ENCODE results near the gene MYMK. TPM values are rescaled to one million over a fixed set of nuclear protein-coding genes. Genes with fewer than 3 reads are reported as not detected.

MYMK gene
- total RNA-seq, 2 experiments from 2014 or later, result not detected

- H3K4me3 Mint-ChIP-seq, result no peak overlapping the region
- no peak overlapping the region for H3K27ac Mint-ChIP-seq
- intact Hi-C loops (cut with micrococcal nuclease), result no loop called here
- no peak for DNase-seq
- POLR2A ChIA-PET, result interaction anchor here (1.0 kb wide), 1 partner anchor 29 kb away, joined by 3 read pairs; no protein-coding TSS in a partner anchor
- CTCF ChIA-PET, result no interaction called here
- H3K9me3 Mint-ChIP-seq, result peaks cover 3% of the 10 kb centered on the region
- TF ChIP-seq CTCF (IDR thresholded peaks at IDR 0.05), result no peak
- no peaks in the 10 kb centered on the region for H3K36me3 Mint-ChIP-seq (ENCODE audit: low read depth)
- no peaks in the 10 kb centered on the region for H3K27me3 Mint-ChIP-seq
- no peak for ATAC-seq
- H3K4me1 Mint-ChIP-seq (ENCODE audit: low read depth), result peaks cover 23% of the 10 kb centered on the region
Observed at GRCh38 chr9:133507246-133507965, 17.4 kb downstream of the MYMK start.

- ChIA-PET CTCF (no interaction called here), POLR2A (interaction anchor here (1.0 kb wide), 1 partner anchor 30 kb away, joined by 3 read pairs; no protein-coding TSS in a partner anchor)
- TF ChIP-seq CTCF (IDR thresholded peaks at IDR 0.05), result no peak
- Mint-ChIP-seq H3K9me3 (peaks cover 9% of the 10 kb centered on the region), H3K36me3 (ENCODE audit: low read depth) (no peaks in the 10 kb centered on the region), H3K4me1 (ENCODE audit: low read depth) (peaks cover 23% of the 10 kb centered on the region), H3K27ac (no peak overlapping the region), H3K4me3 (no peak overlapping the region), H3K27me3 (no peaks in the 10 kb centered on the region)
- ATAC-seq (no peak), DNase-seq (no peak)
- intact Hi-C loops (cut with micrococcal nuclease), result no loop called here
Observed at GRCh38 chr9:133506653-133507038, 18.1 kb downstream of the MYMK start.

- ATAC-seq (no peak), DNase-seq (no peak)
- ChIA-PET POLR2A (no interaction called here), CTCF (interaction anchor here (0.8 to 1.1 kb wide), 2 partner anchors 267 to 326 kb away, joined by 3 read pairs; no protein-coding TSS in a partner anchor)
- Mint-ChIP-seq H3K4me1 (ENCODE audit: low read depth) (peaks cover 23% of the 10 kb centered on the region), H3K27me3 (no peaks in the 10 kb centered on the region), H3K36me3 (ENCODE audit: low read depth) (no peaks in the 10 kb centered on the region), H3K4me3 (no peak overlapping the region), H3K9me3 (peaks cover 12% of the 10 kb centered on the region), H3K27ac (no peak overlapping the region)
- no peak for TF ChIP-seq CTCF (IDR thresholded peaks at IDR 0.05)
- intact Hi-C loops (cut with micrococcal nuclease), result no loop called here
Observed at GRCh38 chr9:133505901-133506652, 18.7 kb downstream of the MYMK start.

- no peaks in the 10 kb centered on the region for H3K36me3 Mint-ChIP-seq (ENCODE audit: low read depth)
- DNase-seq (no peak), ATAC-seq (no peak)
- H3K27me3 Mint-ChIP-seq, result no peaks in the 10 kb centered on the region
- peaks cover 21% of the 10 kb centered on the region for H3K4me1 Mint-ChIP-seq (ENCODE audit: low read depth)
- no peak overlapping the region for H3K27ac Mint-ChIP-seq
- intact Hi-C loops (cut with micrococcal nuclease), result no loop called here
- no peak for TF ChIP-seq CTCF (IDR thresholded peaks at IDR 0.05)
- CTCF ChIA-PET, result interaction anchor here (0.8 to 1.1 kb wide), 2 partner anchors 267 to 326 kb away, joined by 3 read pairs; no protein-coding TSS in a partner anchor
- H3K4me3 Mint-ChIP-seq, result no peak overlapping the region
- H3K9me3 Mint-ChIP-seq, result peaks cover 12% of the 10 kb centered on the region
- POLR2A ChIA-PET, result no interaction called here
Observed at GRCh38 chr9:133505186-133505830, 19.5 kb downstream of the MYMK start.
